IPS-20b (cell line): Measurements from ENCODE around the gene KIAA0930.

Source experiments
- H3K27ac ChIP-seq: one replicate; pipeline ENCODE4 v1.5.1; 2013; ENCODE audit warnings: low read length
- H3K27me3 ChIP-seq: 2 replicates; pipeline ENCODE4 v1.6.1; 2013; ENCODE audit warnings: mild to moderate bottlenecking, low read length, inconsistent platforms; ENCODE audit not compliant: insufficient read depth
- H3K36me3 ChIP-seq: 2 replicates; pipeline ENCODE4 v1.6.1; 2013; ENCODE audit warnings: low read depth, mild to moderate bottlenecking, inconsistent platforms, low read length, moderate library complexity; ENCODE audit not compliant: insufficient read depth
- H3K4me1 ChIP-seq: 2 replicates; pipeline ENCODE4 v1.6.1; 2013; ENCODE audit warnings: mild to moderate bottlenecking, control low read depth, inconsistent platforms, low read length, moderate library complexity; ENCODE audit not compliant: insufficient read depth
- H3K4me3 ChIP-seq: 2 replicates; pipeline ENCODE4 v1.5.1; 2013; ENCODE audit warnings: mild to moderate bottlenecking, low read length, inconsistent platforms
- H3K9ac ChIP-seq: 2 replicates; pipeline ENCODE4 v1.6.1; 2013; ENCODE audit warnings: low read depth, mild to moderate bottlenecking, inconsistent platforms, low read length, moderate library complexity
- H3K9me3 ChIP-seq: 2 replicates; pipeline ENCODE4 v1.6.1; 2013; ENCODE audit warnings: mild to moderate bottlenecking, low read depth, low read length, inconsistent platforms; ENCODE audit not compliant: insufficient read depth

KIAA0930 gene

DNA sequence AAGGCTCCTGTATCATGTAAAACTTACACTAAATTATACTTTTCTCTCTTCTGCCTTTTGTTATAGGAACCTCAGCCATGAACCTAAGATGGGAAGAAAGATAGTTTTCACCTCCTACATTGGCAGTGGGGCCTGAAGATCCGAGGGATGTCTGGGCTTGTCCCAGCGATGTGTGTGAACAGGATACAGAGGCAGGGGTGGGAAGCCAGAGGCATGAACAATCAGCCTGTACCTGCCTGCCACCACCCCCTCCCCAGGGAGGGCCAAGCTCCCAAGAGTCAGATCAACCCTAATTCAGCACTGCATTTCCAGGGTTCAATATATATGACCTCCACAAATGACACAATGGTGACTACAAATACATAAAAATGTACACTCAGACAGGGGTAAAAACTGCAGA, 9.4 kb downstream of the KIAA0930 start:
- H3K27ac ChIP-seq = no peak overlapping the region
- no peak overlapping the region for H3K9ac ChIP-seq

DNA sequence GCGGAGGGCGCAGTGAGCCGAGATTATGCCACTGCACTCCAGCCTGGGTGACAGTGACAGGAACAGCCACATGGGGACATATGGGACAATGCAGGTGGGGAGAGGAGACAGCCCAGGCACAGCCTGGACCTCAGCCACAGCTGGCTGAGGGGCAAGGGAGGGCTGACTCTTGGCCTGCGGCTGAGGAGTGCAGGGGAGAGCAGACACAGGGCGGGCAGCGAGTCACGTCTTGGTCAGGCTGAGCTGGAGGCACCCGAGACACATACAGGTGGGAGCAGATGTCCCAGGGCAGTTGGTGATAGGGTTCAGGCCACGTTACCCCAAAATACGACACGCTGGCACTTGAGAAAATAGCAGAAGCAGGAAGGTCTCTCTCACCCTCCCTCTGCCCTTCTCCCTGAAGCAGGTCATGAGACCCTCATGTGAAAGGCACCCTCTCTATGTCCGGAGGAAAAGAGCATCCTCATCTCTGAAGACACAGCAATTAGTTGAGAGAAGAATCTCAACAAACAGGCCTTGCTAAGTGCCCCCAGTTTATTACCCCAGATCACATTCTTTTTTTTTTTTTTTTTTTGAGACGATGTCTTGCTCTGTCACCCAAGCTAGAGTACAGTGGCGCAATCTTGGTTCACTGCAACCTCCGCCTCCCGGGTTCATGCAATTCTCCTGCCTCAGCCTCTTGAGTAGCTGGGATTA, 10.5 kb downstream of the KIAA0930 start:
- H3K36me3 ChIP-seq = no peaks in the 10 kb centered on the region
- no peak overlapping the region for H3K27ac ChIP-seq
- no peaks in the 10 kb centered on the region for H3K4me1 ChIP-seq
- H3K9me3 ChIP-seq = no peaks in the 10 kb centered on the region
- no peak overlapping the region for H3K4me3 ChIP-seq
- H3K9ac ChIP-seq = no peak overlapping the region
- no peaks in the 10 kb centered on the region for H3K27me3 ChIP-seq

More for the DNA sequence above, 9.4 kb downstream of the KIAA0930 start:
- no peaks in the 10 kb centered on the region for H3K36me3 ChIP-seq
- no peaks in the 10 kb centered on the region for H3K9me3 ChIP-seq
- no peaks in the 10 kb centered on the region for H3K4me1 ChIP-seq
- no peak overlapping the region for H3K4me3 ChIP-seq
- H3K27me3 ChIP-seq = no peaks in the 10 kb centered on the region

DNA sequence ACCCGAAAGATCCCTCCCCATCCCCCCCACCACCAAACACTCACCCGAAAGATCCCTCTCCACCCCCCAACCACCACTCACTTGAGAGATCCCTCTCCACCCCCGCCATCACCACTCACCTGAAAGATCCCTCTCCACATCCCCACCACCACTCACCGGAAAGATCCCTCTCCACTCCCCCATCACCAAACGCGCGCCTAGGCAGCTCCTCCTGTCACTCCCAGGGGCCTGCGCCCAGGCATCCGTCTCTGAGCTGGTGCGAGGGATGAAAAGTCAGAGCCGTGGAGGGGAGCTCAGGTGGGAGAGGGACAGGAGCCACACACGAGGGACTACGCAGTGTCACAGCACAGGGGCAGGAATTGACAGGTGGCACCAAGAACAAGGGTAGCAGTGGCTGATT, 11.5 kb downstream of the KIAA0930 start:
- H3K27me3 ChIP-seq = no peaks in the 10 kb centered on the region
- no peak overlapping the region for H3K27ac ChIP-seq
- no peaks in the 10 kb centered on the region for H3K4me1 ChIP-seq
- H3K9ac ChIP-seq = no peak overlapping the region
- no peak overlapping the region for H3K4me3 ChIP-seq
- H3K9me3 ChIP-seq = no peaks in the 10 kb centered on the region
- H3K36me3 ChIP-seq = no peaks in the 10 kb centered on the region

DNA sequence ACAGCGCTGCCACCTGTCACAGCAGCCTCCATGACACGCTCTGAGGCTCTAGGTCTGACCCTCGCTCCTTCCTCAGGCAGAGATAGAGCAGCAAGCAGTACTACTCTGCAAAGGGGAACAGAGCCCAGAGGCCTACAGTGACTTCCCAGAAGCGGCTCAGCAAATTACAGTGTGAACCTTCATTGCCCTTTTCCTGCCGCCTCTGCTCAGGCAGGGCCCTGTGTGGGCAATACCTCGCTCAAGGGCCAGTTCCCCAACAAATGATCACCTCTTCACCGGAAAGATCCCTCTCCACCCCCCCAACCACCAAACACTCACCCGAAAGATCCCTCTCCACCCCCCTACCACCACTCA, 12.3 kb downstream of the KIAA0930 start:
- Histone ChIP-seq H3K27ac (no peak overlapping the region), H3K4me3 (no peak overlapping the region)

DNA sequence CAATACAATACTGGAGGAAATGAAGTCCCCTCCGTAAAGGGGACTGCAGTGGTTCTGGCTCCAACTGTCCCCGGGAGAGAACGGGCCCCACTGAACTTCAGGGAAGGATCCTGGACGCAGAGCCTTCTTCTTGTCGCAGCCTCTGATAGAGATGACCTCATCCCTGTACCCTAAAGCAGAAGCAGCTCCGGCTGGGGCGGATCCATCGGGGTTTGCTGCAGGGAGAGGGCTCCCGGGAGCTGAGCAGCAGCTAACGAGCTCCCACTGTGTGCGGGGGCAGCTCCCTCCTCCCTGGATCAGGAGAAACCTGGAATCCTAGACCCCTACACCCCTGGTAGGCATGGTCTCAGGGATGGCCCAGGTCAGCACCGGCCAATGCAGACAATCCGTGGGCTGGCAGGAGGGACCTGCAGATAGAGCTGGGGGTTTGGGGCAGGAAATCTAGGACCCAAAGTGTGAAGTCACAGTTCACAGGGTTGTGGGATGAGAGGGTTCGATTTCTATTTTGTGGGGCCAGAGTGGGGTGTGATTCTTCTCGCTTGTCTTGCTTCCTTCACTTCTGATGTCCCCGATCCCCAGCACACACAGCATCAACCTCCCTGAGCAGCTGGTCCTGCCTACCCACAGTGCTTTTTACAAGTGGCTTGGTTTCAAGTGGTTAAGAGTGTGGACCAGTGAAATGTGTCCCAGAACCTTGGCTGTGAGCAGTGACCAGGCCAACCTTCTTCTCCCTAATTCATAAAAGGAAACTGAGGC, 12.9 kb downstream of the KIAA0930 start:
- no peaks in the 10 kb centered on the region for H3K9me3 ChIP-seq
- H3K27me3 ChIP-seq = no peaks in the 10 kb centered on the region
- no peak overlapping the region for H3K9ac ChIP-seq
- H3K27ac ChIP-seq = no peak overlapping the region
- no peaks in the 10 kb centered on the region for H3K4me1 ChIP-seq
- no peaks in the 10 kb centered on the region for H3K36me3 ChIP-seq
- no peak overlapping the region for H3K4me3 ChIP-seq

More for the DNA sequence above, 12.3 kb downstream of the KIAA0930 start:
- Histone ChIP-seq H3K27me3 (no peaks in the 10 kb centered on the region), H3K4me1 (no peaks in the 10 kb centered on the region), H3K9me3 (no peaks in the 10 kb centered on the region), H3K36me3 (no peaks in the 10 kb centered on the region), H3K9ac (no peak overlapping the region)

DNA sequence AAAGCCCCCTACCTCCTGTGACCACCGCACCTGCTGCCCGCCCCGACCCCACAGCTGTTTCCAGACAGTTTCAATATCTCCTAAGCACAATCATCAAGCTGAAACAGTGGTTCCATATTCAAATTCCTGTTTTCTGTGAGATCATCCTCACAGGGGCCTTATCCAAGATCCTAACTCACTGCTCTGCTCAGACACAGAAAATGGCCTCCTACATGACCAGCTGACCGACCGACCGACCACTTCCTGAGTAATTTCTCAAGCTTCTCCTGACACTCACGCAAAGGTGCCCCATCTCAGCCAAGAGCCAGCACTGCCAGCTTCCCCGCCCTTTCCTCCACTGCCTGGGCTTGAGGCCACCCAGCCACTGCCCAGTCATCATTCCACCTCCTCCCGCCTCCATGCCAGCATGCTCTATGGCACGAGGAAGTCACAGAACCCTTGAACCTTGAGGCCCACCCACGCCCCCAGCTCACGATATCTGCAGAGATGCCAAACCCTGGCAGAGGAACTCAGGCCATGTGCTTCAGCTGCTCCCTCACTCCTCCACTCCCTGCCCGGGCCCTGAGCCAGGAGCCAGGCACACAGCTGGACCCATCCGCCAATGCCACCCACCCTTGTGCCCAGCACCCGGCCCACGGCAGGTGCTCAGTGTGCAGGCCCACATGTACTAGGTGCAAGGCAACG, 14.0 kb downstream of the KIAA0930 start:
- no peak overlapping the region for H3K9ac ChIP-seq
- H3K9me3 ChIP-seq = no peaks in the 10 kb centered on the region
- H3K36me3 ChIP-seq = no peaks in the 10 kb centered on the region
- H3K4me1 ChIP-seq = no peaks in the 10 kb centered on the region
- no peak overlapping the region for H3K4me3 ChIP-seq
- no peaks in the 10 kb centered on the region for H3K27me3 ChIP-seq
- H3K27ac ChIP-seq = no peak overlapping the region

DNA sequence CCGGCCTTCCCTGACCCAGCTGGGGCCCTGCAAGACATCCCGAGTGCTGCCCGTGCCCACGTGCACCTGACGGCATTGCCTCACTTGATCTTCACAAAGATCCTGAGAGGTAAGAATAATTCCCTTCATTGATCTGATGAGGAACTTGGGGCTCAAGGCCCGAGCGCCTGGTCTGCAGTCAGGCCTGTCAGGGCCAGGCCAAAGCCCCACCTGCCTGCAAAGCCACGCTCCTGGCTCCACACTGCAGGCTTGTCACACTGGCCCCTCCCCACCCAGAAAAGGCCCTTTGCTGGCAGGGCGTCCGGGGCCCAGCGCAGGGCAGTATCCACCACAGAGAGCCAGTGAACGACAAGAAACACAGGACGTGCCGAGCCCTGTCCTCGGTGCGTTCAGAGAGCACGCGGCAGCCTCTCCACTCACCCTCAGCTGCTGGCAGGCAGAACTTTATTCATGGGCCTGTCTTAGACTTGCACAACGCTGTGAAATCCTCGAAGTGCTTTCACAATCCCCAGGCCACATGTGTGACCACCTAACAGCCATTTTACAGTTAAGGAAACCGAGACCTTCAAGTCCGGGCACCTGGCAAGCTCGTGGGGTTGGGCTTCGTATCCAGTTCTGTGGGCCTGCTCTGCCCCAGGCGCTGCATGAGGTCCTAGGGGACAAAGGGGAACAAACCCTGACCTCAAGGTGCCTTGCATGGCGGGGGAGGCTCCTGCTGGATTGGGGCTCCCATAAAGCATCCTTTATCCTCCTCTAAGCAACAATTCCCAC, 14.8 kb downstream of the KIAA0930 start:
- H3K27ac ChIP-seq = no peak overlapping the region
- H3K9ac ChIP-seq = no peak overlapping the region
- no peaks in the 10 kb centered on the region for H3K36me3 ChIP-seq
- no peak overlapping the region for H3K4me3 ChIP-seq
- H3K9me3 ChIP-seq = no peaks in the 10 kb centered on the region
- H3K4me1 ChIP-seq = no peaks in the 10 kb centered on the region
- H3K27me3 ChIP-seq = no peaks in the 10 kb centered on the region

DNA sequence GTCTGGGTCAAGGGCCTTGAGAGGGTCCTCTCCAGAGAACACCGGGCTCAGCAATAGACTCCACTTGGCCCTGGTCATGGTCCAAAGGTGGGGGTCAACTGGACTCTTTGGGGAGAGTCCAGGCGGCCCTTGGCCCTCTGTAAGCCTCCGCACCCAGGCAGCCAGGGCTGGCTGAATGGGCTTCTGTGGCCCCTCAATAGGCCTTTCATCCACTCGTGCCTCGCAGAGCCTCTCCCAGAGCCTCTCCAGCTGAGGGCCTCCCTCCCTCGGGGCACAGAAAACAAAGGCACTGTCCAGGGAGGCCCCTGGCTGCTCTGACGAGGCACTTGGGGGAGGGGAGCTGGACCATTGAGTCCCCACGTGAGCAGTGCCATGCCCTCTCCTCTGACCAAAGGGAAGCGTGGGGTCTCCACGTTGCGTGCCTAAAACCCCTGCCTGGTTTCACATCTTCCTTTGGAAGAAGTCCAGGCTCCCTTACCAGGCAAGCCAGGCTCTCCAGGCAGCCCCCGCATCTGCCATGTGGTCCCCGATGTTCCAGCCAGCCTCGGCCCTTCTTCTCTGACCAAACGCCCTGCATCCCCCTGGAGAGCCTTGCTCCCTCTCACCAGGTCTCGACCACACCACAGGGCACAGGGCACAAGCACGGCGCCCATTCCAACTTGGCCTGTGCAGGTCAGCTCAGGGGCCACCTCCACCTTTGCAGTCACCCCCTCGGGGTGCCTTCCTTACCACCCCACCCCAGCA, 15.5 kb downstream of the KIAA0930 start:
- Histone ChIP-seq H3K9me3 (no peaks in the 10 kb centered on the region), H3K27ac (no peak overlapping the region), H3K36me3 (no peaks in the 10 kb centered on the region), H3K27me3 (no peaks in the 10 kb centered on the region), H3K4me3 (no peak overlapping the region), H3K4me1 (no peaks in the 10 kb centered on the region), H3K9ac (no peak overlapping the region)

DNA sequence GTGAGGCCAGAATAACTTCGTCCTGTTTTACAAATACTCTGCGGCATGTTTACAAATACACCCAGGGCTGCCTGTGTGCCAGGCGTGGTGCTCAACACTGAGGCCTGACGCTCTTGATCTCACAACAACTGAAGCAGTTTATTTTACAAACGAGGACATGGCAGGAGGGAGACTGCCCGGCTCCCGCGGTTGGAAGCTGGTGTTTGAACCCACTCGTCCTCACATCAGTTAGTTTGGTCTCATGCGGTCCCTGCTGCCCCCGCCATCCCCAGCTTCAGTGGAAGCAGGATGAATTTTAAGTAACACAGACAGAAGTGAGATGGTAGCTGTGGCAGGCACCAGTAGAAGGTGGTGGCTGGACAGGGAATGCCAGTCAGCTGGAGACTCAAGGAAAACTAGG, 16.4 kb downstream of the KIAA0930 start:
- Histone ChIP-seq H3K9ac (no peak overlapping the region), H3K4me1 (no peaks in the 10 kb centered on the region), H3K27me3 (no peaks in the 10 kb centered on the region), H3K4me3 (no peak overlapping the region), H3K27ac (no peak overlapping the region), H3K9me3 (no peaks in the 10 kb centered on the region), H3K36me3 (no peaks in the 10 kb centered on the region)

DNA sequence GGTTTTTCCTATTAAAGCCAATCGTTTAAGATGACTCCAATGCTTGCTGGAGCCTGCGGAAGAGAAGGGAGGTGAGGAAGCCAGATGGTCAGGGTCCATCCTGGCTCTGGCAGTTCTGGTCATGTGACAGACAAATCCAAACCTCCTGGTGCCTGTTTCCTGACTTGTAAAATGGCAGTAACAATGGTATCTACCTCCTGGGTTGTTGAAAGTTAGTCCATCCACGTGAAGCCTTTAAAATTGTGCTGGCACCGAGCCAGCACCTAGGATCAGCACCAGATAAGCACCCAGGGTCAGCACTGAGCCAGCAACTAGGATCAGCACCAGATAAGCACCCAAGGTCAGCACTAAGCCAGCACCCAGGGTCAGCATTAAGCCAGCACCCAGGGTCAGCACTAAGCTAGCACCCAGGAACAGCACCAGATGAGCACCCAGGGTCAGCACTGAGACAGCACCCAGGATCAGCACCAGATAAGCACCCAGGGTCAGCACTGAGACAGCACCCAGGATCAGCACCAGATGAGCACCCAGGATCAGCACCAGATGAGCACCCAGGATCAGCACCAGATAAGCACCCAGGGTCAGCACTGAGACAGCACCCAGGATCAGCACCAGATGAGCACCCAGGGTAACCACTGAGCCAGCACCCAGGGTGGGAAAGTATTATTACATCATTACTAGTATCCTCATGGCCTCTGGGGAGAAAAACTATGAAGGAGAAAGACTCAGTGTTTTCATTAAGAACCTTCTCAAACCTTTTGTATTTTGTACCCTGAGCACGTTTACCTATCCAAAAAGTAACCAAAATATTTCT, 17.2 kb downstream of the KIAA0930 start:
- Histone ChIP-seq H3K27ac (no peak overlapping the region), H3K27me3 (no peaks in the 10 kb centered on the region)

More for the DNA sequence above, 17.2 kb downstream of the KIAA0930 start:
- no peak overlapping the region for H3K4me3 ChIP-seq
- no peaks in the 10 kb centered on the region for H3K36me3 ChIP-seq
- no peak overlapping the region for H3K9ac ChIP-seq
- H3K9me3 ChIP-seq = no peaks in the 10 kb centered on the region
- H3K4me1 ChIP-seq = peaks cover 5% of the 10 kb centered on the region; the same call in 1 of the 2 replicates
